SH-SY5Y (cell line): Measurements from ENCODE around the gene HSPG2.

ENCODE experiments used
- GATA2 ChIP-seq: IDR thresholded peaks from 2 replicates; pipeline ENCODE4 v1.6.1; 2011; ENCODE audit warnings: mild to moderate bottlenecking, low read depth, low read length
- GATA3 ChIP-seq: IDR thresholded peaks from 2 replicates; pipeline ENCODE4 v1.6.1; 2011; ENCODE audit warnings: low read depth, mild to moderate bottlenecking, low read length, moderate library complexity

GRCh38 chr1:21845646-21846641 is 91.2 kb downstream of the HSPG2 start:
- TF ChIP-seq GATA2 (no peak), GATA3 (no peak)
